ENCODE data around the gene MED17.

DNA sequence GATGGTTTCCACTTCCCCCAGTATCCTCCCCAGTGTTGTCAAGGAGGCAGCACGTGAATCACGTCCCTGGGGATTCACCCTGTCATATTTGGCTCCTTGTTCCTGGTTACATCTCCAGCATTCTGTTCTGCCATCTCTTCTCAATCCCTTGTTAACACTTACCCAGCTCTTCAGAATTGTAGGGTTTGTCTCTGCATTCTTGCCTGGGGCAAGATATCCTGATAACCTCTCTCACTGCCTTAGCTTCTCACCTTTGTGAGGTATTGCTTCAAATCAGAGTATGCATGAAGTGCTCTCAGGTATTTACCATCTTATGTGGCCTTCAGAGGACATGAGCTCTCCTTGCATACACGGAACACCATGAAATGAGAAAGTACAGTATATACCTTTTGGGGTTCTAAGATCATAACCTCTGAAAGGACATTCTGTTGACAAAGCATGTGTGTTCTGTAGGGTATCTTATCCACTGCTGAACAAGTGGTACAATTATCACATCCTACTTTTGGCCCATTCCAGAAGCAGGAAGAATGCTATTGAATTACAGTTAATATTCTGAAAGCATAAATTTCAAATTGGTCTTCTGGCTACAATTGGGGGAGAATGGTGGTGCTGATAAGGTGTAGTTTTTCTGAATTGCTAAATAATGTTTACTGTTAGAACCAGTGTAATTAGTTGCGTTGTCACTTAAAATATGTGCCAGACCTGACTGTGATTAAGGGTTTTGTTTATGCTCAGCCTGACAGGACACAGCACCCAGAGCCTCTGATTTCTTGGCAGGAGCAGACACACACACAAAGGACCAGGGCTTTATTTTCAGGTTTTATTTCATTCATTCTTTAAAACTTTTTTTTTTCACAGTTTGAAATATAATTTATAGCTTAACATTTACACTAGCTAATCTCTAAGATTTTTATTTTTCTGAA is 33.6 kb downstream of the MED17 start:
- TF ChIP-seq, protein P1, sequence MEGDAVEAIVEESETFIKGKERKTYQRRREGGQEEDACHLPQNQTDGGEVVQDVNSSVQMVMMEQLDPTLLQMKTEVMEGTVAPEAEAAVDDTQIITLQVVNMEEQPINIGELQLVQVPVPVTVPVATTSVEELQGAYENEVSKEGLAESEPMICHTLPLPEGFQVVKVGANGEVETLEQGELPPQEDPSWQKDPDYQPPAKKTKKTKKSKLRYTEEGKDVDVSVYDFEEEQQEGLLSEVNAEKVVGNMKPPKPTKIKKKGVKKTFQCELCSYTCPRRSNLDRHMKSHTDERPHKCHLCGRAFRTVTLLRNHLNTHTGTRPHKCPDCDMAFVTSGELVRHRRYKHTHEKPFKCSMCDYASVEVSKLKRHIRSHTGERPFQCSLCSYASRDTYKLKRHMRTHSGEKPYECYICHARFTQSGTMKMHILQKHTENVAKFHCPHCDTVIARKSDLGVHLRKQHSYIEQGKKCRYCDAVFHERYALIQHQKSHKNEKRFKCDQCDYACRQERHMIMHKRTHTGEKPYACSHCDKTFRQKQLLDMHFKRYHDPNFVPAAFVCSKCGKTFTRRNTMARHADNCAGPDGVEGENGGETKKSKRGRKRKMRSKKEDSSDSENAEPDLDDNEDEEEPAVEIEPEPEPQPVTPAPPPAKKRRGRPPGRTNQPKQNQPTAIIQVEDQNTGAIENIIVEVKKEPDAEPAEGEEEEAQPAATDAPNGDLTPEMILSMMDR (IDR thresholded peaks at IDR 0.05 in 2 of 3, conservative IDR thresholded peaks at IDR 0.05 in 1 of 3; ENCODE audit: control insufficient read depth in 2 of 3, extremely low read depth in 1 of 3, insufficient read depth in 1 of 3, low read depth in 3 of 3, low read length in 3 of 3): no peak
- TF ChIP-seq TBL1XR1 (IDR thresholded peaks at IDR 0.05; ENCODE audit: low read depth, low read length) (no peak), ZNF207 (IDR thresholded peaks at IDR 0.05; ENCODE audit: borderline replicate concordance) (no peak), ZSCAN29 (IDR thresholded peaks at IDR 0.05) (no peak), MTA2 (IDR thresholded peaks at IDR 0.05; ENCODE audit: low read depth) (no peak), KDM1A (IDR thresholded peaks at IDR 0.05; ENCODE audit: borderline replicate concordance) (no peak), NR2F1 (conservative IDR thresholded peaks at IDR 0.05) (no peak), POLR2AphosphoS5 (IDR thresholded peaks at IDR 0.05; ENCODE audit: low read length) (no peak)
- TF ChIP-seq, protein P2, sequence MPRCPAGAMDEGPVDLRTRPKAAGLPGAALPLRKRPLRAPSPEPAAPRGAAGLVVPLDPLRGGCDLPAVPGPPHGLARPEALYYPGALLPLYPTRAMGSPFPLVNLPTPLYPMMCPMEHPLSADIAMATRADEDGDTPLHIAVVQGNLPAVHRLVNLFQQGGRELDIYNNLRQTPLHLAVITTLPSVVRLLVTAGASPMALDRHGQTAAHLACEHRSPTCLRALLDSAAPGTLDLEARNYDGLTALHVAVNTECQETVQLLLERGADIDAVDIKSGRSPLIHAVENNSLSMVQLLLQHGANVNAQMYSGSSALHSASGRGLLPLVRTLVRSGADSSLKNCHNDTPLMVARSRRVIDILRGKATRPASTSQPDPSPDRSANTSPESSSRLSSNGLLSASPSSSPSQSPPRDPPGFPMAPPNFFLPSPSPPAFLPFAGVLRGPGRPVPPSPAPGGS (IDR thresholded peaks at IDR 0.05; ENCODE audit: borderline replicate concordance, insufficient read depth, low read depth, low read length, poor library complexity, severe bottlenecking): no peak
- TF ChIP-seq, protein P3, sequence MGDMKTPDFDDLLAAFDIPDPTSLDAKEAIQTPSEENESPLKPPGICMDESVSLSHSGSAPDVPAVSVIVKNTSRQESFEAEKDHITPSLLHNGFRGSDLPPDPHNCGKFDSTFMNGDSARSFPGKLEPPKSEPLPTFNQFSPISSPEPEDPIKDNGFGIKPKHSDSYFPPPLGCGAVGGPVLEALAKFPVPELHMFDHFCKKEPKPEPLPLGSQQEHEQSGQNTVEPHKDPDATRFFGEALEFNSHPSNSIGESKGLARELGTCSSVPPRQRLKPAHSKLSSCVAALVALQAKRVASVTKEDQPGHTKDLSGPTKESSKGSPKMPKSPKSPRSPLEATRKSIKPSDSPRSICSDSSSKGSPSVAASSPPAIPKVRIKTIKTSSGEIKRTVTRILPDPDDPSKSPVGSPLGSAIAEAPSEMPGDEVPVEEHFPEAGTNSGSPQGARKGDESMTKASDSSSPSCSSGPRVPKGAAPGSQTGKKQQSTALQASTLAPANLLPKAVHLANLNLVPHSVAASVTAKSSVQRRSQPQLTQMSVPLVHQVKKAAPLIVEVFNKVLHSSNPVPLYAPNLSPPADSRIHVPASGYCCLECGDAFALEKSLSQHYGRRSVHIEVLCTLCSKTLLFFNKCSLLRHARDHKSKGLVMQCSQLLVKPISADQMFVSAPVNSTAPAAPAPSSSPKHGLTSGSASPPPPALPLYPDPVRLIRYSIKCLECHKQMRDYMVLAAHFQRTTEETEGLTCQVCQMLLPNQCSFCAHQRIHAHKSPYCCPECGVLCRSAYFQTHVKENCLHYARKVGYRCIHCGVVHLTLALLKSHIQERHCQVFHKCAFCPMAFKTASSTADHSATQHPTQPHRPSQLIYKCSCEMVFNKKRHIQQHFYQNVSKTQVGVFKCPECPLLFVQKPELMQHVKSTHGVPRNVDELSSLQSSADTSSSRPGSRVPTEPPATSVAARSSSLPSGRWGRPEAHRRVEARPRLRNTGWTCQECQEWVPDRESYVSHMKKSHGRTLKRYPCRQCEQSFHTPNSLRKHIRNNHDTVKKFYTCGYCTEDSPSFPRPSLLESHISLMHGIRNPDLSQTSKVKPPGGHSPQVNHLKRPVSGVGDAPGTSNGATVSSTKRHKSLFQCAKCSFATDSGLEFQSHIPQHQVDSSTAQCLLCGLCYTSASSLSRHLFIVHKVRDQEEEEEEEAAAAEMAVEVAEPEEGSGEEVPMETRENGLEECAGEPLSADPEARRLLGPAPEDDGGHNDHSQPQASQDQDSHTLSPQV (IDR thresholded peaks at IDR 0.05): no peak

Data from GM12878 (cell line).